Measurements from ENCODE around the gene ATG9B.
A peak's percentile ranks its signal among the peaks of the same experiment; 100 is the strongest.

ATG9B gene

DNA sequence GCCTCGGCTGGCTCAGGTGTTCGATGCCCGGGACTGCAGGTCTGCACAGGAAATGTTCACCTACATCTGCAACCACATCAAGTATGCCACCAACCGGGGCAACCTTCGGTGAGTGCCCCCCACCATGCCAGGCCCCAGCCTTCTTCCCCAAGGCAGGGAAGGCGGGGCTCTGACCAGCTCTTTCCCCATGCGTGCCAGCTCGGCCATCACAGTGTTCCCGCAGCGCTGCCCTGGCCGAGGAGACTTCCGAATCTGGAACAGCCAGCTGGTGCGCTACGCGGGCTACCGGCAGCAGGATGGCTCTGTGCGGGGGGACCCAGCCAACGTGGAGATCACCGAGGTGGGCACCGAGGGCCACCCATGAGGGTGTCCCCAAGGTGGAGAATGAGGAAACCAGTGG, 26.0 kb downstream of the ATG9B start:
- DNase-seq, result no peak

DNA sequence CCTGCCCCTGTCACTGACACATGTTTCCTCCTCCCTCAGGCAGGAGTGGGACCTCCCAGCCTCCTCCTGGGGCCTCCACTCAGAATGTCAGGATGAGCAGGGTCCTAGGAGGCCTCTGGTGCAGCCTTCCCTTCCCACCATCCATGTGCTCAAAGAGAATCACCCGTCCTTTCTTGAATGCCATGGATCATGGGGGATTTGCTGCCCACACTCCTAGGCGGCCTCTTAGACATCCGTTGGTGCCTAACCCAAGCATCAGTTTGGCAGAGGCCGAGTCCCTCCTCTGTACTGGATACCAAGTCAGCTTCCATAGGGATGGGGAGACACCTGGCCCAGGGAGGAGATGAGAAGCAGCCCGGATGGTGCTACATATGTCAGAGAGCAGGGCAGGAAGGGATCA, 26.5 kb downstream of the ATG9B start:
- no peak for DNase-seq

DNA sequence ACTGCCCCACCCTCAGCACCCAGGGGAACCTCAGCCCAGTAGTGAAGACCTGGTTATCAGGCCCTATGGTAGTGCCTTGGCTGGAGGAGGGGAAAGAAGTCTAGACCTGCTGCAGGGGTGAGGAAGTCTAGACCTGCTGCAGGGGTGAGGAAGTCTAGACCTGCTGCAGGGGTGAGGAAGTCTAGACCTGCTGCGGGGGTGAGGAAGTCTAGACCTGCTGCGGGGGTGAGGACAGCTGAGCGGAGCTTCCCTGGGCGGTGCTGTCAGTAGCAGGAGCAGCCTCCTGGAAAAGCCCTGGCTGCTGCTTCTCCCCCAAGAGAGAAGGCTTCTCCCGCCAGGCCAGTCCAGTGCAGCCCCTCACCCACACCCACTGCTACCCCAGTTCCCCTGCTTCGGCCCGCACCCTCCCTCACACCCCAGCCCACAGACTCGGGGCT, 27.2 kb downstream of the ATG9B start:
- DNase-seq, result no peak

DNA sequence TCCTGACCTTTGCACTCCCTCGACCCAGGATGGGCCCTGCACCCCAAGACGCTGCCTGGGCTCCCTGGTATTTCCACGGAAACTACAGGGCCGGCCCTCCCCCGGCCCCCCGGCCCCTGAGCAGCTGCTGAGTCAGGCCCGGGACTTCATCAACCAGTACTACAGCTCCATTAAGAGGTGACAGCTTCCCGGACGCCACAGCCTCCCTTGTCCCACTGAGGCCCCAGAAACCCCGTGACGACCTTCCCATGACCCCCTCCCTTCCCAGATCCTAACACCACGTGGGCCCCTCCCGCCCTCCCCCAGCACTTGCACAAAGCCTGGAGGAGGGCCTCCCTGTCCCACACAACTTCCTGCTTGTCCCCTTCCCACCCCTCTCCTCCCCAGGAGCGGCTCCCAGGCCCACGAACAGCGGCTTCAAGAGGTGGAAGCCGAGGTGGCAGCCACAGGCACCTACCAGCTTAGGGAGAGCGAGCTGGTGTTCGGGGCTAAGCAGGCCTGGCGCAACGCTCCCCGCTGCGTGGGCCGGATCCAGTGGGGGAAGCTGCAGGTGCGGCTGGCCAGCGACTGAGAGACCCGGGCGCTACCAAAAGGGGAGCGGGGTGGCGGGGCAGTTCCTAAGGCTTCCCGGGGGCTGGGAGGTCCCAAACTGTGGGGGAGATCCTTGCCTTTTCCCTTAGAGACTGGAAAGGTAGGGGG, 27.8 kb downstream of the ATG9B start:
- DNase-seq, result no peak

DNA sequence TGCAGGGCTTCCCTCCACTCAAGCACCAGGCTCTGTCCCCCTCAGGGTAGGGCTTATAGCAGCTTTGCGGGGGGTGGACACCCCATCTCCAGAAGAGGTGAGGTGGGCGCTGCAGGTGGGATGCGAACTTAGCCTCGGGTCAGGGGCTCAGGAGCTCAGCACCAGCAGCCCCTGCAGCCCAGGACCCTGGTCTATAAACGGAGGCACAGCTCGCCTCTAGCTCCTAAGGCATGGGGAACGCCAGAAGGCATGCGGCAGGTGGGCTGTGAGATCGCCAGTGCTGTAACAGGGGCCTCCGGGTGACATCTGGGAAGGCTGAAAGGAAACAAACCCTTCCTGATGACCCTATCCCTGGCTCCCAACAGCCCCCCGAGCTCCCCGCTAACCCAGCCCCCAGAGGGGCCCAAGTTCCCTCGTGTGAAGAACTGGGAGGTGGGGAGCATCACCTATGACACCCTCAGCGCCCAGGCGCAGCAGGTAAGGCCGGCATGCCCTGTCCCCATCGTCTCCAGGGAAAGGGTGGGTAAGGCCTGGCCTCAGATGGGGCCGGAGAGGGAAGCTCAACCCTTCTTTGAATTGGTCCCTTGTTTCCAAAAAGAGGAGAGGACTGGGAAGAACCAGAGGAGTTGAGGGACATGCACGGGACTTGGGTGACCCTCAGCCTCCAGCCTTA, 29.3 kb downstream of the ATG9B start:
- no peak for DNase-seq

DNA sequence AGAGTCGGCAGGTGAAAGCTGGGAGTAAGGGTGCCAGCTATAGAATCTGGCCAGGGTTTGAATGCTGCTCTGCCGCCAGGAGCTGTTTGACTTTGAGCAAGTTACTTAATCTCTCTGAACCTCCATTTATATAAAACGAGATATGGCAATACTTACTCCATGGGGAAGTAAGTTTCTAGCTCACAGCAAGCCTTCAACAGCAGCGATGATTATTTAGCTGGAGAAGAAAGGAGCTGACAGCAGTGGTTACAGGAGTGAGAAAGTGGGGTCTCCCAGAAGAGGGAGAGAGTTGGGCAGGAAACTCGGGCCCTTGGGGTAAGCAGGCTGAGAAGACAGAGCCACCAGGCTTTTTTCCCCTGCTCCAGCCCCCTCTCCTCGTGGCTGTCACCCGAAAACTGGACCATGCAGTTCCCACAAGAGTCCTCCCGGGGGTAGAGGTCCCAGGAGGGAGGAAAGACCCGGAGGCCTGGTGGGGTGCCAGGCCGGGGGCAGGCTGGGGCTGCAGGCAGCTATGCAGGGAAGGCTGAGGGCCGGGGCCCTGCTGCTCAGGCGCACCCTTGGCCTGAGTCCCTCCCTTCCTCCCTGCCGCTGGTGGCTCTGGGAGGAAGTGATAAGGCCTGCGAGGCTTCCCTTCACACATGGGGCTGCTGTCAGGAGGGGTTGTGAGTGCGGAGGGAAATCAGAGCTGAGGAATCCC, 30.0 kb downstream of the ATG9B start:
- DNase-seq, result no peak

DNA sequence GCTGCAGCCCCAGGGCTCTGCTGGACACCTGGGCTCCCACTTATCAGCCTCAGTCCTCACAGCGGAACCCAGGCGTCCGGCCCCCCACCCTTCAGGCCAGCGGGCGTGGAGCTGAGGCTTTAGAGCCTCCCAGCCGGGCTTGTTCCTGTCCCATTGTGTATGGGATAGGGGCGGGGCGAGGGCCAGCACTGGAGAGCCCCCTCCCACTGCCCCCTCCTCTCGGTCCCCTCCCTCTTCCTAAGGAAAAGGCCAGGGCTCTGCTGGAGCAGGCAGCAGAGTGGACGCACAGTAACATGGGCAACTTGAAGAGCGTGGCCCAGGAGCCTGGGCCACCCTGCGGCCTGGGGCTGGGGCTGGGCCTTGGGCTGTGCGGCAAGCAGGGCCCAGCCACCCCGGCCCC, 30.8 kb downstream of the ATG9B start:
- no peak for DNase-seq

DNA sequence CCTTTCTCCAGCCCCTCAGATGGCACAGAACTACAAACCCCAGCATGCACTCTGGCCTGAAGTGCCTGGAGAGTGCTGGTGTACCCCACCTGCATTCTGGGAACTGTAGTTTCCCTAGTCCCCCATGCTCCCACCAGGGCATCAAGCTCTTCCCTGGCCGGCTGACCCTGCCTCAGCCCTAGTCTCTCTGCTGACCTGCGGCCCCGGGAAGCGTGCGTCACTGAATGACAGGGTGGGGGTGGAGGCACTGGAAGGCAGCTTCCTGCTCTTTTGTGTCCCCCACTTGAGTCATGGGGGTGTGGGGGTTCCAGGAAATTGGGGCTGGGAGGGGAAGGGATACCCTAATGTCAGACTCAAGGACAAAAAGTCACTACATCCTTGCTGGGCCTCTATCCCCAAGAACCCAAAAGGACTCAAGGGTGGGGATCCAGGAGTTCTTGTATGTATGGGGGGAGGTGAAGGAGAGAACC, 31.4 kb downstream of the ATG9B start:
- DNase-seq, result no peak

DNA sequence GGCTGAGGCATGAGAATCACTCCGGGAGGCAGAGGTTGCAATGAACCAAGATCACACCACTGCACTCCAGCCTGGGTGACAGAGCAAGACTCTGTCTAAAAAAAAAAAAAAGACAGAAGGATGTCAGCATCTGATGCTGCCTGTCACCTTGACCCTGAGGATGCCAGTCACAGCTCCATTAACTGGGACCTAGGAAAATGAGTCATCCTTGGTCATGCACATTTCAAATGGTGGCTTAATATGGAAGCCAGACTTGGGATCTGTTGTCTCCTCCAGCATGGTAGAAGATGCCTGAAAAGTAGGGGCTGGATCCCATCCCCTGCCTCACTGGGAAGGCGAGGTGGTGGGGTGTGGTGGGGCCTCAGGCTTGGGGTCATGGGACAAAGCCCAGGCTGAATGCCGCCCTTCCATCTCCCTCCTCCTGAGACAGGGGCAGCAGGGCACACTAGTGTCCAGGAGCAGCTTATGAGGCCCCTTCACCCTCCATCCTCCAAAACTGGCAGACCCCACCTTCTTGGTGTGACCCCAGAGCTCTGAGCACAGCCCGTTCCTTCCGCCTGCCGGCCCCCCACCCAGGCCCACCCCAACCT, 32.1 kb downstream of the ATG9B start:
- no peak for DNase-seq

DNA sequence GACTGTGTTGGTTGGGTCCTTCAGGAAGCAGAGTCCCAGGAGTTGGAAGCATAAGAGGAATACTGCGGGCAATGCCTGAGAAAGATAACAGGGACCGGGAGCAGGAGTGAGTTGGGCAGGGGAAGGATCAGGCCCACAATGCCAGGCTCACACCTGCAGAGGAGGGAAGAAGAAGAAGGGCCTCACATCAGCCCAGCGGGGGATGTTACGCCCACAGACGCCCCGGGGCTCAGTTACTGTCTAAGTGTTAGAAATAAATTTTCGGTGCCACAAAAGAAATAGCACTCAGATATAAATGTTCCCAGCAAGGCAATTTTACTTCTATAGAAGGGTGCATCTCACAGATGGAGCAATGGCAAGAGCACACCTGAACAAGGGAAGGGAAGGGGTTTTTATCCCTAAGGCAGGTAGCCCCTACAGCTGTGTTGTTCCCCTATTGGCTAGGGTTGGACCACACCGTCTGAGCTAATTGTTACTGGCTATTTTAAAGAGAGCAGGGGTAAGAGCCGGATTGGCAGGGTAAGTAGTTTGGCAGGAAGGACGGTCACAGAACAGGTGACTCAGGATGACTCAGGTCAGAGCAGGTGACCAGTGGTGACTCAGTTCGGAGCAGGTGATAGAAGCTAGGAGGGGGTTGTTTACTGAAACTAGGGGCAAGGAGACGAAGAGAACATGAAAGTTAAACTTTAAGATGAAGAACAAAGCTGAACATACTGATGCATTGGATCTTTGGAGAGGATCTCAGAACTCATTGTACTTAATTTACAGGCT, 33.7 kb downstream of the ATG9B start, which contains the start of gene NOS3:
TSS of gene NOS3 (plus strand) at position 602 of the 771 bp plus-strand sequence. CDS start 2,787 bp downstream, outside the sequence.
- no peak for DNase-seq

DNA sequence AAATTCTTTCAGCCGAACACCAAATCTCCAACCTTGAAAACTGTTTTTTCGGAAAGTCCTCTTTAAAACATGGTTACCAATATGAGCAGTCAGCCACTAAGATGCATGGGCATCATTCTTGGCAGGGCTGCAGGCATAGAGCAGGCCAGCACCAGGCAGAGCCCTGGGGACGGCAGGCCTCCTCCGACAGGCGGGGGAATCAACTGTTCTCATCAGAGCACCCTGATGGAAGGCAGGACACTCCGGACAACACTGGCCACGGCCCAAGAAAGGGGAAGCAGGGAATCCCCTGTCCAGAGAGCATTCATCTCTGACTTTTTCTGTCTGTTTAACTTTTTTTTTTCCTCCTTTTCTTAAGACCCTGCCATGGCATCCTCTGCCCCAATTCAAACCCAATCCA, 34.8 kb downstream of the ATG9B start:
- no peak for DNase-seq

DNA sequence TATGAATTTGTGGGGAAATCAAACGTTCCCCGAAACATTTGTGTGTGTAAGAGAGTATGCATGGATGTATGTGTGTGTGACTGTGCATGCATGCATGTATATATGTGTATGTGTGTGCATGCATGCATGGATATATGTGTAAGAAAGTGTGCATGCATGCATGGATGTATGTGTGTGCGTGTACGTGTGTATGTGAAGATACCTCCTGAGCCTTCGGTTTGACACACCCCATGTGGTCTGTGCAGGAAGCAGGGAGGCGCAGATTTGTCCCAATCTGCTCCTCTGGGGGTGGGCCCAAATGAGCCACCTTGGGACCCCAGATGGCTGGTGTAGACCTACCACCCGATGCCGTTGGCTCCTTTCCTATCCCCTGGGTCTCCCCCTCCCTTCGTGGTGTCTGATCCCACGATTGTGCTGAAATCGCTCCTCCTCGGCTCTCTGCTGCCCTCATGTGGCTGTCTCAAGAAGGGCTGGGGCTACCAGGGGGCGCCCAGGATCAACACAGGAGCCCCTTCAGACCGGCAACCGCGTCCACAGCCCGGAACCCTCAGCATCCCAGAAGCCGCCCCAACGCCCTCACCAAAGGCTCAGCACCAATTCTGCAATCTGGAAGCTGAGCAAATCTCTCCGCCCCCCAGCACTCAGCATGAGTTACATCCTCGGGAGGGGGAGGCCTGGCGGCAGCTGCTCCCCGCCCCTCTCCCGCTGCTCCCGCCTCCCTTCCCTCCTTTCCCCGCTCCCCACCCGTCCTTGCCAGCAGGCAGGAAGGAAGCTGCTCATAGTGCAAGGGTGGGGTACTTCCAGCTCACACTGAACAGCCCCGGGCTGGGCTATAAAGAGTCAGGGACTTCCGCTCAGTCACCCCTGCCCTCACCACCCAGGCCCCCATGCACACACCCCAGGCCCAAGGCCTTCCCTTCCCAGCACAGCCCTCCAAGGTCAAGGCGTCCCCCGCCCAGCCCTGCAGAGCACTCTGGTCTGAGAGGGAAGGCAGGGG, 35.8 kb downstream of the ATG9B start:
- peak; percentile 61 to 71 for DNase-seq

DNA sequence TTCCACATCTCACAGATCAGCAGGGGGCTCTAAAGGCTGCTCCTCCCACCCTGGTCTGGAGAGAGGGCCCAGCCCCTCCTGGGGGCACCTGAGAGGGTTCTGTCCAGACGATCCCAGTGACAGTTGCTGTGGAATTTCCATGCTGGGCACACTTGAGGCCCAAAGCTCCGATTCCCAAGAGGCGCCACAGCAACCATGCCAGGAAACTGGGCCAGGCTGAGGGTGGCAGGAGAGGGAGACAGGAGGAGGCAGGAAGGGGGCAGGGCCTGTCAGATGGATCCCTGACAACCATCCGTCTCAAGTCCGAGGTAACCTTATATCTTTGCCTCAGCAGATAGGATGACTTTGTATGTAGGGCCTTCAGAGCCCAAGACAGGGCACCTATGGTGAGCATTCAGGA, 37.7 kb downstream of the ATG9B start:
- DNase-seq, result no peak

DNA sequence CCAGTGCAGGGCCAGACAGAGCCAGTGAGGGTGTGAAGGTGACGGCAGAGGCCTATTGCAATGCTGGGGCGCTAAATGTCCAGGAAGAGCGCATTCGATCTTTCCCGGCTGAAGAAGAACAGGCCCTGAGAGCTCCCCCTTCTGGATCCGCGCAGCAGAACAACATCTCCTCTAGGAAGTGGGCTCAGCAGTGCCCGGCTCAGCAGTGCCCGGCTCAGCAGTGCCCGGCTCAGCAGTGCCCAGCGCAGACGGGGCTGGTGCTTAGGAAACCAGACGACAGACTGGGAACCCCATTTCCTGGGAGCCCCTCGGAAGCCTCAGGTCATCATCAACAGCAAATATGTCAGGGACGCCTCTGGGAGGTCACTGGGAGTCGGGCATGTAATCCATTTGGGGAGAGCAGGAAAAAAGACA, 38.2 kb downstream of the ATG9B start:
- DNase-seq, result peak; percentile 56 to 69

DNA sequence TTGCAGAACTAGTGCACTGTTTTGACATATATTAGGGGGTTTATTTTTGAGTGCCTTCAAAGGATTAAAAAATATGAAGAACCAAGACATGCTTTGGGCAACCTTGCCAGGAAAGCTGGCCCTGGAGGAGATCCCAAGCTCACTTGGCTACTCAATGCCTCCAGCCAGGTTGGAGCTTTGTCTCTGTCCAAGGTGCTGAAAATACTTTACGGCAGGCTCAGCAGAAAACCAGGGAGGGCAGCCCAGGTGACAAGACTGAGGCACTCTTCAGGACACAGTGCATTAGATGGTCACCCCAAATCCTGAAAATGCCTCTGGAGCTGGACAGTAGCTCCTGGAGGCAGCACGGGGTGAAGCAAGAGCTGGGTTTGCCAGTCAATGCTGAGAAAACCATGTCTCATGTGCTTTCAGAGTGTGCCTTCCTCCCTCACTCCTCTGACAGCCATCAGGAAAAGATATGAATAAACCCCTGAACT, 40.4 kb downstream of the ATG9B start:
- no peak for DNase-seq

DNA sequence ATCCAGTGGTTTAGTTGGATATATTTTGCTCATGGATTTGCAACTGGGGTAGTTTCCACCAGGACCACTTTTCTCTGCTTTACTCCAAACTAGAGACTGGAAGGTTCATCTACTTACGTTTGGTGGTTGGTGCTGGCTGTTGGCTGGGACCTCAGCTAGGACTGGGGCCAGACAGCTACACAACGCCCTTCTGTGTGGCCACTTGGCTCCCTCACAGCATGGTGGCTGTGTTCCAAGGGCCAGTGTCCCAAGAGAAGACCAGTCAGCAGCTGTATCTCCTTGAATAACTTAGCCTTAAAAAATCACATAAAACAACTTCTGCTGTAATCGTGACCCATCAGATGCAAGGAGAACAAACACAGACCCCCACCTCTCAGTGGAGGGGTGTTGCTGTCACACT, 41.9 kb downstream of the ATG9B start:
- DNase-seq, result no peak

DNA sequence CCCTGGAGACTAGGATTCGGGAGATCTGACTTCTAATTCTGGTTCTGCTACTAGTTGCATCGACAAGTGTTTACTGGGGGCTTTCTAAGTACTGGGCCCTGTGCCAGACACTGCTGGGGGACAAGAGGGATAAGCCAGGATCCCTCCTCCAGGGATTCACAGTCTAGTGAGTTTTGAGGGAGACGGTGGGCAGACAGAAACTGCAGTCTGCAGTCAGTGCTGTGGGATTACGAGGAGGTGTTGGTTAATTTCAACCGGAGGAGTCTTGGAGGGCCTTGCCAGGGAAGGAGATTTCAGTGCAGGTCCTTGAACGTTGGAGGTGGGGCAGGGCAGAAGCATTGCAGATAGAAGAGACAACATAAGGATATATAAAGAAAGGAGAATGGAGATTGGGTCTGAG, 42.6 kb downstream of the ATG9B start:
- no peak for DNase-seq

DNA sequence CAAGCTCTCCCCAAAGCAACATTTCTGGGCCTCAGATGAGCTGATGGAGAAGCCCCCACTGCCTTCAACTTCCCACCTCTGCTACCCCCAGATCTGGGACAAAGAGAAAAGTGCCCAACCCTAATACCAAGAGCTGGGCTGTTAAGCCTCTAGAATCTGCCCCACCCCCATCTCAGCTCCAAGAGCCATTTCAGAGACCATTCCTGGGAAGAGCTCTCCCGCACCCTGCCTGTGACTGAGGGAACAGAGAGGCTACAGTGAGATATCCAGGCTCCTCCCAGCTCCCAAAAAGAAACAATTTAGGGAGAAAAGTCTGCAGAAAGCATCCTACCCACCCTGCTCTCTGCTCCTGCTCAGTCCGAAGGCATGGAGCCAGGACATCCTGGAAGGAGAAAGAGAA, 43.6 kb downstream of the ATG9B start:
- DNase-seq, result peak; percentile 10 to 30

DNA sequence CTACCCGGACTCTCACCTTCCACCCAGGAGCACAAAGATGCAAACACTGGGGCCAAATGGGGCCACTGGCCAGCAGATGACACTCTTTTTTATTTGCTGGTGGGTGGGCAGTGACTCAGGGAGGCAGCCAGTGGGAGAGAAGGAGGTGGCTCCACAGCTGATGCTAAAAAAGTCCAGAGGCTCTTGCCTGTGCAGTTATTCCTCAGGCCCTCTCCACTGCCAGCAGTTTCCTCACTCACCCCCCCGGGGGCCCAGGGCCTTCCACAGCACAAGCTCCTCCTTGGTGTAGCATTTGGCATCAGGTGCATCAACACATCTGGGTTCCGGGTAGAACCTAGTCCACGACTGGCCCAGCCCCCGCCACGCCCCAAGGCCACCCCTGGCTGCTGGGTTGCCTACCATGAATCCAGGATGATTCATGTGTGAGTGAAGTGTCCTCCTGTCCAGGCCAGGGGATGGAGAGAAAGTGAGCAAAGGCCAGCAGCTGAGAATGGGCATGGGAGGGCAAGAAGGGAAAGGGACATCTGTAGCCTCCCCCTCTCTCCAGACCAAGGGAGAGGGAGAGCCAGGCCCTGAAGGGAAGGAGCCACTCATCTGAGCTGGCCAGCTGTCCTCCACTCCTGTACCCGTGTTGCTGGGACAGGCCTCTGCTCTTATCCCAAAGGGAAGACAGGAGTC, 44.4 kb downstream of the ATG9B start:
- no peak for DNase-seq

DNA sequence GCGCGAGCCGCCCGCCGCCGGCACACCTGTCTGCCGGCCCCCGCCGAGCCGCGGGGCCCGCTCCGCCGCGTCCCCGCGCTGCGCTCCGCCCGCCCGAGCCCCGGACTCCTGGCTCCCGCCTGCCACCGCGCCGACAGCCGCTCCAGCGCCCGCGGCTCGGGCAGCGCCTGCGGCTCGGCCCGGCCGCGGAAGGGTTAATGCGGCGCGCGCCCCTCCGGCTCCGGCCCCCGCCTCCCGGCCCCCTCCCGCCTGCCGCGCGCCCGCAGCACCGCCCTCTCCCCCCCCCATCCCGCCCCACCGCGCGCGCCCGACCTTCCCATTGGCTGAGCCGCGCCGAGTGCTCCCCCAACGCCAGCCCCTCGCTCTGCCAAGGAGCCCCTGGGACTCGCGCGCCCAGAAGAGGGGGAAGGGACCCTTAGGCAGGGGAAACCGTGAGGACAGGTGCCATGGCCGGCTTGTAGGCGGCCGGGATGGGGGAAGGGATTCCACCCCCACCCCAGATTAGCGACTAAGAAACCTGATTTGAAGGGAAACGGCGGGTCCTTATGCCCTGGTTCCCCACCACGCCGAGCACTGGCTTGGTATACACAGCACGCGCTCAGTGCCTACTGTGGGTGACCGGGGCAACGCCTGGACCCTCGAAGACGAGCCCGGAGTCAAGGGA, 46.0 kb downstream of the ATG9B start, which contains the start of gene KCNH2:
TSS of gene KCNH2 (minus strand) at position 196 of the 664 bp plus-strand sequence. CDS start 408 bp downstream, outside the sequence.
- DNase-seq, result peak; percentile 92 to 93

Measured in NCI-H187 (cell line).